VCaP (cell line): ENCODE results near the gene EHD3.
A peak's percentile ranks its signal among the peaks of the same experiment; 100 is the strongest.

Experiments
- H3K27ac ChIP-seq: fragments of 450-650 bp; 2 replicates; pipeline ENCODE4 v1.5.1; 2017
- TF ChIP-seq, protein P1 (sequence below): fragments of 450-650 bp; conservative IDR thresholded peaks from 2 replicates; pipeline ENCODE4 v1.5.1; 2017; ENCODE audit warnings: mild to moderate bottlenecking, moderate library complexity

The EHD3 gene

DNA sequence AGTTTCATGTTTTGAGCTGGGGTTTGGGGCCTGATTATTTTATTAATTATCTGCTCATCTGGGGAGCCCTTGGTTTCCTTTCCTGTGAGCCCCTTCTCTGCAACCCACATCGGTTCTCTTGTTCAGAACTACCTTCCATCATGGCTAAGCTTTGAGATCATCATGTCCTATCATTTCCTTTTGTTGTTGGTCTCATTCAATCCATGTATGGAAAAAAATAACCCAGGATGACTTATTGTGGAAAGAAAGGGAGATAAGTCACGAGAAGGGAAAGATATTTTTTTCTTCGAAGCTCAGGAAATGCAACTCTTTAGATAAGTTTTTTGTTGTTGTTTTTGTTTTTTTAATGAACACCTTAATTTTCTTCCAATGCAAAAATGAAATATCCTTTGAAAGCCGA is 43.7 kb downstream of the EHD3 start:
- TF ChIP-seq, protein P1, sequence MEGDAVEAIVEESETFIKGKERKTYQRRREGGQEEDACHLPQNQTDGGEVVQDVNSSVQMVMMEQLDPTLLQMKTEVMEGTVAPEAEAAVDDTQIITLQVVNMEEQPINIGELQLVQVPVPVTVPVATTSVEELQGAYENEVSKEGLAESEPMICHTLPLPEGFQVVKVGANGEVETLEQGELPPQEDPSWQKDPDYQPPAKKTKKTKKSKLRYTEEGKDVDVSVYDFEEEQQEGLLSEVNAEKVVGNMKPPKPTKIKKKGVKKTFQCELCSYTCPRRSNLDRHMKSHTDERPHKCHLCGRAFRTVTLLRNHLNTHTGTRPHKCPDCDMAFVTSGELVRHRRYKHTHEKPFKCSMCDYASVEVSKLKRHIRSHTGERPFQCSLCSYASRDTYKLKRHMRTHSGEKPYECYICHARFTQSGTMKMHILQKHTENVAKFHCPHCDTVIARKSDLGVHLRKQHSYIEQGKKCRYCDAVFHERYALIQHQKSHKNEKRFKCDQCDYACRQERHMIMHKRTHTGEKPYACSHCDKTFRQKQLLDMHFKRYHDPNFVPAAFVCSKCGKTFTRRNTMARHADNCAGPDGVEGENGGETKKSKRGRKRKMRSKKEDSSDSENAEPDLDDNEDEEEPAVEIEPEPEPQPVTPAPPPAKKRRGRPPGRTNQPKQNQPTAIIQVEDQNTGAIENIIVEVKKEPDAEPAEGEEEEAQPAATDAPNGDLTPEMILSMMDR: no peak

GRCh38 chr2:31282634-31283033 is 48.7 kb downstream of the EHD3 start:
- H3K27ac ChIP-seq: peak overlapping the region; percentile 37
- TF ChIP-seq, protein P1: no peak

More for the DNA sequence above, 43.7 kb downstream of the EHD3 start:
- no peak overlapping the region for H3K27ac ChIP-seq

- peak overlapping the region; percentile 37 for H3K27ac ChIP-seq
Observed at GRCh38 chr2:31283193-31283919, 49.4 kb downstream of the EHD3 start.

GRCh38 chr2:31284107-31284506 is 50.2 kb downstream of the EHD3 start:
- no peak overlapping the region for H3K27ac ChIP-seq
- TF ChIP-seq, protein P1: no peak

DNA sequence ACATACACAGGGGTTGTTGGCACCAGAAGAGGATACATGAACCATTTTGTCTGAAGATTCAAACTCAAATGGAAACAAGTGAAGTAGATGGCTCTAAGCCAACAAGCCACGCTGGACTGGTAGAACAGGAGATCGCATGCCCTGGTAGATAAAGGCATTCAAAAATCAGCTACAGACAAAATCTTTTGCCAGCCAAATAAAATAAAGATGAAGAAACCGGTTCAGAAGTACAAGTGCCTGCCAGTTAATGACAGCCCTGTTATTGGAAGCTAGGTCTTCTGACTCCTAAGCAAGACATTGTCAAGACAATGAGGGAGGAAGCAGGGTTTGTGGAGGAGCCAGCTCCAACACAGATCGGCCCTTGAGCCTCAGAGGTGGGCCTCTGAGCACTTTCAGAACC is 52.3 kb downstream of the EHD3 start:
- TF ChIP-seq, protein P1: no peak
- H3K27ac ChIP-seq: peak overlapping the region; percentile 57

- peak overlapping the region; percentile 57 for H3K27ac ChIP-seq
- TF ChIP-seq, protein P1: no peak
Observed at GRCh38 chr2:31286961-31287550, 53.1 kb downstream of the EHD3 start.

GRCh38 chr2:31287654-31288053 is 53.7 kb downstream of the EHD3 start:
- H3K27ac ChIP-seq: no peak overlapping the region
- TF ChIP-seq, protein P1: no peak

DNA sequence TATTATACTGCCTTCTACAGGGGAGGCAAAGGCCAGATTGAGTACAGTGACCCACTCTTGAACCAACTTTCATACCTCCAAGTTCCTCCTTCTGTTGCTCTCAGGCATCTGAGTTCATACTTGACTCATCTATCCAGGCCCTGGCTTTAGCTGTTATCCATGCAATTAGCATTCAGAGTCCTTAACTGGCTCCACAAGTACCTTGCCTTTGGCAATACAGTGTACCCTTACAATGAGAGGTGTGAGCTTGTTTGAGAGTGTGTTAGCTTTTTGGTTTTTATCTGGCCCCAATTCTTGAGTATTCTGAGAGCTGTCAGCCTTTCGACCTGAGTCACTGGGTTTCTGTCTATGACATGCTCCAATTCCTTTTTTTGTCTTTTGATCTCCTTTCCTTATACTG is 60.2 kb downstream of the EHD3 start:
- H3K27ac ChIP-seq: no peak overlapping the region
- TF ChIP-seq, protein P1: no peak
